ENCODE measurements around the gene SAP25.

Gene SAP25

GRCh38 chr7:100547872-100548271 lies 25.8 kb downstream of the SAP25 start:
- TF ChIP-seq EZH2phosphoT487 (IDR thresholded peaks at IDR 0.05; ENCODE audit: low read length) (no peak), EZH2 (optimal IDR thresholded peaks at IDR 0.05; ENCODE audit: low read depth, low read length) (no peak)
- TF ChIP-seq, protein P1, sequence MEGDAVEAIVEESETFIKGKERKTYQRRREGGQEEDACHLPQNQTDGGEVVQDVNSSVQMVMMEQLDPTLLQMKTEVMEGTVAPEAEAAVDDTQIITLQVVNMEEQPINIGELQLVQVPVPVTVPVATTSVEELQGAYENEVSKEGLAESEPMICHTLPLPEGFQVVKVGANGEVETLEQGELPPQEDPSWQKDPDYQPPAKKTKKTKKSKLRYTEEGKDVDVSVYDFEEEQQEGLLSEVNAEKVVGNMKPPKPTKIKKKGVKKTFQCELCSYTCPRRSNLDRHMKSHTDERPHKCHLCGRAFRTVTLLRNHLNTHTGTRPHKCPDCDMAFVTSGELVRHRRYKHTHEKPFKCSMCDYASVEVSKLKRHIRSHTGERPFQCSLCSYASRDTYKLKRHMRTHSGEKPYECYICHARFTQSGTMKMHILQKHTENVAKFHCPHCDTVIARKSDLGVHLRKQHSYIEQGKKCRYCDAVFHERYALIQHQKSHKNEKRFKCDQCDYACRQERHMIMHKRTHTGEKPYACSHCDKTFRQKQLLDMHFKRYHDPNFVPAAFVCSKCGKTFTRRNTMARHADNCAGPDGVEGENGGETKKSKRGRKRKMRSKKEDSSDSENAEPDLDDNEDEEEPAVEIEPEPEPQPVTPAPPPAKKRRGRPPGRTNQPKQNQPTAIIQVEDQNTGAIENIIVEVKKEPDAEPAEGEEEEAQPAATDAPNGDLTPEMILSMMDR (IDR thresholded peaks at IDR 0.05; ENCODE audit: low read length): no peak
- Histone ChIP-seq H4K20me1 (ENCODE audit: insufficient read depth, low read length) (no peaks in the 10 kb centered on the region), H3K9ac (ENCODE audit: low read length) (no peak overlapping the region), H3K36me3 (replicated peaks; ENCODE audit: insufficient read depth, low read length) (no peaks in the 10 kb centered on the region), H3K27ac (ENCODE audit: low read length) (no peak overlapping the region), H3F3A (ENCODE audit: insufficient read depth, low read length) (no peaks in the 10 kb centered on the region), H3K4me3 (ENCODE audit: low read length) (no peak overlapping the region), H3K79me2 (ENCODE audit: low read length) (no peaks in the 10 kb centered on the region), H3K4me1 (ENCODE audit: low read length) (no peaks in the 10 kb centered on the region), H3K27me3 (replicated peaks; ENCODE audit: insufficient read depth, low read length) (no peaks in the 10 kb centered on the region), H3K9me3 (replicated peaks; ENCODE audit: insufficient read depth, low read length) (no peaks in the 10 kb centered on the region), H3K9me2 (replicated peaks; ENCODE audit: insufficient read depth, low read length) (no peaks in the 10 kb centered on the region), H3K4me2 (ENCODE audit: low read depth, low read length) (no peak overlapping the region), H2AFZ (ENCODE audit: low read length) (no peak overlapping the region)
- no peak for DNase-seq

DNA sequence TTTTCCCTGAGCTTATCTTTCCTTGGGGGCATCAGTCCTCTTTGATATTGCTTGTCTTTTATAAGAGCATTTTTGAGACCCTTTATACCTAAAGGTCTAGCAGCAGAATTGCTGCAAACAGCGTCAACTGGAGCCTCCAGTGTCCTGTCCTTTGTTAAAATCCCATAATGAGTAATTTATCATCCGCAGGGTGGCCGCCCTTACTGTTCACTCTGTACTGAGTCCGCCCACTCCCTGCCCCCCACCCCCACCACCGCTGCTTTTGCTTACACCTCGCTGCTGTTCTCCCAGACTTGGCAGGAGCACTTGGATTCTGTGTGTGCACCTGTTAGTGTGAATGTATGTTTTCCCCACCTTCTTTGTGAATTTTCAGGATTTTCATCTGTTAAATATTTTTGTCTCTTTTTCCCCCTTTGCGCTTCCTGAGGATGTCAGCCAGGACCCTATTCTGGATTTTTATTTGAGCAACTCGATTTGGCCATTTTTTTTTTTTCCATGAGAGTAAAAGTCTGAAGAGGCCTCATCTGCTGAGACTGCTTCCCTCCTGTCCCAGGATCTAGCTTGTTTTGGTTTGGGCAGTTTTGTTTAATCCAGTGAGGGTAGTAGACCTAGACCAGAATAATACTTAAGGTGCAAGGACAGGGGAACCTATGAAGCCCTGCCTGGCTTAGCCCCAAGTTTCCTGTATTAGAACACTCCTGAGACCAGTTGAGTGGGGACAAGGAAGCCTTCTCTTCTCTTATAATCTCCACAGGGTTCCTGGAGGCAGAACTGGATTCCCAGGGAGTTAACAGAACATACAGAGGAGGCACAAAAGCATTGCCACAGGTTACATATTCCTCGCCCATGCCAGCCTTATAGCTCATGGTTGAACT lies 26.5 kb downstream of the SAP25 start:
- Histone ChIP-seq H3K9ac (ENCODE audit: low read length) (no peak overlapping the region), H3K4me2 (ENCODE audit: low read depth, low read length) (no peak overlapping the region), H2AFZ (ENCODE audit: low read length) (no peak overlapping the region), H3F3A (ENCODE audit: insufficient read depth, low read length) (no peaks in the 10 kb centered on the region), H3K9me3 (replicated peaks; ENCODE audit: insufficient read depth, low read length) (no peaks in the 10 kb centered on the region), H3K4me3 (ENCODE audit: low read length) (no peak overlapping the region), H3K36me3 (replicated peaks; ENCODE audit: insufficient read depth, low read length) (no peaks in the 10 kb centered on the region), H4K20me1 (ENCODE audit: insufficient read depth, low read length) (no peaks in the 10 kb centered on the region), H3K4me1 (ENCODE audit: low read length) (no peaks in the 10 kb centered on the region), H3K9me2 (replicated peaks; ENCODE audit: insufficient read depth, low read length) (no peaks in the 10 kb centered on the region), H3K79me2 (ENCODE audit: low read length) (no peaks in the 10 kb centered on the region), H3K27ac (ENCODE audit: low read length) (no peak overlapping the region), H3K27me3 (replicated peaks; ENCODE audit: insufficient read depth, low read length) (no peaks in the 10 kb centered on the region)
- TF ChIP-seq EZH2phosphoT487 (IDR thresholded peaks at IDR 0.05; ENCODE audit: low read length): no peak
- TF ChIP-seq EZH2 (optimal IDR thresholded peaks at IDR 0.05; ENCODE audit: low read depth, low read length): no peak
- DNase-seq: no peak

DNA sequence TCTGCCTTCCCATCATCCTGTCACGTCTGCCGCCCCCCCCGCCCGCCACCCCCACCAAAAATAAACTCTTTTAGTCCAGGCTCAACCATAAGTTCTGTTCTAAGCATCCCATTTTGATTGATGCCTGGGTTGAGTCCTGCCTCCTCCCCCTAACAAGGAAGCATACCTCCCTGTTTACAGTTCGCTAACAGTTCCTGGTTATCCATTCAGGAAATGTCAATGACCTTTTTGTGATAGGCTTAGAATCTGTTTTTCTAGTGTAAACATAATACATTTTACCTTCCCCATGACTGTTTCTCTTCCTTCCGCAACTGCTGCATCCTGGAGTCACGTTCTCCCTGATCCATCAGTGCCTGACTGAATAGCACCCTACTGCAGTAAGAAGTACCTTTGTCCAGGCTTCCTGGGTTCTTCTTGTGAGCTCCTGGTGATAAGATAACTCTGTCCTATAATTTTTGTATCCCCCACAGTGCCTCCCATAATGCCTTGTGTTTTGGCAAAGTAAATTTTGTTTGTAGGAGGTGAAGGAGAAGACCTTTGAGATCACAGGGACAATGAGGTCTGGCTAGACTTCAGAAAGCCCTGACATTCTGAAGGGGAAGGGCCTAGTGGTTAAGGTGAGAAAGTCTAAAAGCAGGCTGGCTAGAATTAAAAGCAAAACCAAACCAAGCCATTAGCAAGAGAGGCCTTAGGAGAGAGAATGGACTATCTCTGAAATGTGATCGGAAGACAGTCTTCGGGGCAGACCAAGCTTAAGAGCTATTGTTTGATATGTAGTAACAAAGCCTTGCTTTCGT lies 27.4 kb downstream of the SAP25 start:
- no peaks in the 10 kb centered on the region for H3K9me3 ChIP-seq (replicated peaks; ENCODE audit: insufficient read depth, low read length)
- no peak overlapping the region for H3K4me2 ChIP-seq (ENCODE audit: low read depth, low read length)
- H3K36me3 ChIP-seq (replicated peaks; ENCODE audit: insufficient read depth, low read length): no peaks in the 10 kb centered on the region
- no peaks in the 10 kb centered on the region for H3K79me2 ChIP-seq (ENCODE audit: low read length)
- H3K27ac ChIP-seq (ENCODE audit: low read length): no peak overlapping the region
- no peak for DNase-seq
- H4K20me1 ChIP-seq (ENCODE audit: insufficient read depth, low read length): no peaks in the 10 kb centered on the region
- no peak overlapping the region for H3K4me3 ChIP-seq (ENCODE audit: low read length)
- TF ChIP-seq, protein P1 (IDR thresholded peaks at IDR 0.05; ENCODE audit: low read length): no peak
- no peak for TF ChIP-seq EZH2 (optimal IDR thresholded peaks at IDR 0.05; ENCODE audit: low read depth, low read length)
- no peak for TF ChIP-seq EZH2phosphoT487 (IDR thresholded peaks at IDR 0.05; ENCODE audit: low read length)
- H3K4me1 ChIP-seq (ENCODE audit: low read length): no peaks in the 10 kb centered on the region
- no peak overlapping the region for H3K9ac ChIP-seq (ENCODE audit: low read length)
- H2AFZ ChIP-seq (ENCODE audit: low read length): no peak overlapping the region
- no peaks in the 10 kb centered on the region for H3F3A ChIP-seq (ENCODE audit: insufficient read depth, low read length)
- H3K9me2 ChIP-seq (replicated peaks; ENCODE audit: insufficient read depth, low read length): no peaks in the 10 kb centered on the region
- H3K27me3 ChIP-seq (replicated peaks; ENCODE audit: insufficient read depth, low read length): no peaks in the 10 kb centered on the region

All from MM.1S (cell line).